ENCODE results near the gene BIRC6.
"Not testable (repeated sequence)": the region's sequence is repeated elsewhere in the genome, so short reads cannot be mapped to it uniquely, and the experiment has no call there.

Gene BIRC6

GRCh38 chr2:32627441-32627813, 270.6 kb downstream of the BIRC6 start:
- ATAC-seq (replicated peaks) (peak; percentile 23), DNase-seq (no peak)
- H3K27me3 Mint-ChIP-seq, result no peaks in the 10 kb centered on the region
- H3K4me3 Mint-ChIP-seq, result peak overlapping the region; percentile 93 to 96
- peak overlapping the region; percentile 90 to 95 for H3K27ac Mint-ChIP-seq
- no peaks in the 10 kb centered on the region for H3K9me3 Mint-ChIP-seq
- peaks cover 21 to 22% of the 10 kb centered on the region in 2 donors for H3K4me1 Mint-ChIP-seq (ENCODE audit: low read depth in 2 of 2)
- H3K36me3 Mint-ChIP-seq (ENCODE audit: insufficient read depth), result peaks cover 36% of the 10 kb centered on the region

- peaks cover 38% of the 10 kb centered on the region for H3K36me3 Mint-ChIP-seq (ENCODE audit: insufficient read depth)
- H3K4me1 Mint-ChIP-seq (ENCODE audit: low read depth in 2 of 2), result peaks cover 19 to 22% of the 10 kb centered on the region in 2 donors
- H3K4me3 Mint-ChIP-seq, result peak within 1 kb of the TSS; percentile 93 to 96
Observed at GRCh38 chr2:32627814-32628579, 271.2 kb downstream of the BIRC6 start, which contains the start of gene TTC27. TSS of gene TTC27 (plus strand) at chr2:32628050. CDS start at chr2:32628293, 243 bp downstream.

GRCh38 chr2:32632089-32632488, 275.3 kb downstream of the BIRC6 start:
- Mint-ChIP-seq H3K27me3 (no peaks in the 10 kb centered on the region), H3K27ac (no peak overlapping the region), H3K36me3 (ENCODE audit: insufficient read depth) (peaks cover 51% of the 10 kb centered on the region), H3K4me3 (no peak overlapping the region), H3K9me3 (no peaks in the 10 kb centered on the region), H3K4me1 (ENCODE audit: low read depth in 2 of 2) (peaks cover 18 to 21% of the 10 kb centered on the region in 2 donors)
- ATAC-seq (replicated peaks), result no peak
- no peak for DNase-seq

More at GRCh38 chr2:32627814-32628579, 271.2 kb downstream of the BIRC6 start, which contains the start of gene TTC27:
- H3K27me3 Mint-ChIP-seq, result no peaks in the 10 kb centered on the region
- peak within 1 kb of the TSS; percentile 90 to 95 for H3K27ac Mint-ChIP-seq
- H3K9me3 Mint-ChIP-seq, result no peaks in the 10 kb centered on the region
- ATAC-seq (replicated peaks), result peak; percentile 99
- DNase-seq, result peak; percentile 92 to 95 (median 92)

GRCh38 chr2:32633040-32633439, 276.2 kb downstream of the BIRC6 start:
- H3K9me3 Mint-ChIP-seq, result no peaks in the 10 kb centered on the region
- DNase-seq (no peak), ATAC-seq (replicated peaks) (no peak)
- H3K27ac Mint-ChIP-seq, result no peak overlapping the region
- peaks cover 10 to 11% of the 10 kb centered on the region in 2 donors for H3K4me1 Mint-ChIP-seq (ENCODE audit: low read depth in 2 of 2)
- H3K27me3 Mint-ChIP-seq, result no peaks in the 10 kb centered on the region
- H3K4me3 Mint-ChIP-seq, result no peak overlapping the region
- peaks cover 45% of the 10 kb centered on the region for H3K36me3 Mint-ChIP-seq (ENCODE audit: insufficient read depth)

- DNase-seq; H3K4me3 Mint-ChIP-seq; ATAC-seq (replicated peaks); H3K4me1 Mint-ChIP-seq (ENCODE audit: low read depth in 2 of 2); H3K9me3 Mint-ChIP-seq; H3K27me3 Mint-ChIP-seq: not testable (repeated sequence)
- peak overlapping the region in 1 of 2 donors; percentile 32 for H3K27ac Mint-ChIP-seq
- peaks cover 58% of the 10 kb centered on the region for H3K36me3 Mint-ChIP-seq (ENCODE audit: insufficient read depth)
Observed at GRCh38 chr2:32638548-32638947, 281.7 kb downstream of the BIRC6 start.

GRCh38 chr2:32641180-32641579, 284.4 kb downstream of the BIRC6 start:
- no peak overlapping the region for H3K4me3 Mint-ChIP-seq
- ATAC-seq (replicated peaks) (no peak), DNase-seq (no peak)
- H3K27me3 Mint-ChIP-seq, result no peaks in the 10 kb centered on the region
- no peak overlapping the region for H3K27ac Mint-ChIP-seq
- peaks cover 0 to 5% of the 10 kb centered on the region in 2 donors for H3K4me1 Mint-ChIP-seq (ENCODE audit: low read depth in 2 of 2)
- H3K9me3 Mint-ChIP-seq, result no peaks in the 10 kb centered on the region
- peaks cover 79% of the 10 kb centered on the region for H3K36me3 Mint-ChIP-seq (ENCODE audit: insufficient read depth)

GRCh38 chr2:32647180-32647651, 290.4 kb downstream of the BIRC6 start:
- Mint-ChIP-seq H3K4me1 (ENCODE audit: low read depth in 2 of 2) (peaks cover 0 to 5% of the 10 kb centered on the region in 2 donors), H3K27ac (no peak overlapping the region), H3K4me3 (no peak overlapping the region), H3K36me3 (ENCODE audit: insufficient read depth) (peaks cover 74% of the 10 kb centered on the region), H3K9me3 (no peaks in the 10 kb centered on the region), H3K27me3 (no peaks in the 10 kb centered on the region)
- ATAC-seq (replicated peaks) (no peak), DNase-seq (no peak)

GRCh38 chr2:32652555-32653209, 295.9 kb downstream of the BIRC6 start:
- Mint-ChIP-seq H3K36me3 (ENCODE audit: insufficient read depth) (peaks cover 35% of the 10 kb centered on the region), H3K4me3 (no peak overlapping the region), H3K27me3 (no peaks in the 10 kb centered on the region), H3K27ac (no peak overlapping the region), H3K9me3 (no peaks in the 10 kb centered on the region), H3K4me1 (ENCODE audit: low read depth in 2 of 2) (peaks cover 0 to 1% of the 10 kb centered on the region in 2 donors)
- no peak for ATAC-seq (replicated peaks)
- no peak for DNase-seq

- ATAC-seq (replicated peaks) (no peak), DNase-seq (no peak)
- no peak overlapping the region for H3K27ac Mint-ChIP-seq
- no peak overlapping the region for H3K4me3 Mint-ChIP-seq
- no peaks in the 10 kb centered on the region for H3K27me3 Mint-ChIP-seq
- peaks cover 3 to 5% of the 10 kb centered on the region in 2 donors for H3K4me1 Mint-ChIP-seq (ENCODE audit: low read depth in 2 of 2)
- peaks cover 0 to 2% of the 10 kb centered on the region in 2 donors for H3K9me3 Mint-ChIP-seq
- H3K36me3 Mint-ChIP-seq (ENCODE audit: insufficient read depth), result peaks cover 13% of the 10 kb centered on the region
Observed at GRCh38 chr2:32656069-32656468, 299.2 kb downstream of the BIRC6 start.

GRCh38 chr2:32663864-32664263, 307.0 kb downstream of the BIRC6 start:
- ATAC-seq (replicated peaks), result no peak
- no peak overlapping the region for H3K4me3 Mint-ChIP-seq
- DNase-seq, result no peak
- peaks cover 0 to 2% of the 10 kb centered on the region in 2 donors for H3K9me3 Mint-ChIP-seq
- peaks cover 11 to 13% of the 10 kb centered on the region in 2 donors for H3K4me1 Mint-ChIP-seq (ENCODE audit: low read depth in 2 of 2)
- H3K27me3 Mint-ChIP-seq, result no peaks in the 10 kb centered on the region
- peaks cover 35% of the 10 kb centered on the region for H3K36me3 Mint-ChIP-seq (ENCODE audit: insufficient read depth)
- H3K27ac Mint-ChIP-seq, result no peak overlapping the region

- no peak for ATAC-seq (replicated peaks)
- Mint-ChIP-seq H3K4me1 (ENCODE audit: low read depth in 2 of 2) (peaks cover 2 to 5% of the 10 kb centered on the region in 2 donors), H3K36me3 (ENCODE audit: insufficient read depth) (peaks cover 51% of the 10 kb centered on the region), H3K27ac (no peak overlapping the region), H3K9me3 (no peaks in the 10 kb centered on the region), H3K27me3 (no peaks in the 10 kb centered on the region), H3K4me3 (no peak overlapping the region)
- no peak for DNase-seq
Observed at GRCh38 chr2:32666704-32667103, 309.9 kb downstream of the BIRC6 start.

GRCh38 chr2:32668254-32668653, 311.4 kb downstream of the BIRC6 start:
- Mint-ChIP-seq H3K4me1 (ENCODE audit: low read depth in 2 of 2) (no peaks in the 10 kb centered on the region), H3K36me3 (ENCODE audit: insufficient read depth) (peaks cover 62% of the 10 kb centered on the region), H3K27me3 (no peaks in the 10 kb centered on the region), H3K27ac (no peak overlapping the region), H3K9me3 (no peaks in the 10 kb centered on the region), H3K4me3 (no peak overlapping the region)
- DNase-seq (no peak), ATAC-seq (replicated peaks) (no peak)

All from effector memory CD8-positive, alpha-beta T cell (primary cell).